H1 (cell line): Measurements from ENCODE around the gene ADAMTS17. TPM values are rescaled to one million over a fixed set of nuclear protein-coding genes. Genes with fewer than 3 reads are reported as not detected.

Experiments used
- BRCA1 ChIP-seq: IDR thresholded peaks from 2 replicates; pipeline ENCODE4 v1.6.1; 2012; ENCODE audit warnings: low read depth, low read length, improper control_type of control experiment
- PHF8 ChIP-seq: fragments of 200-600 bp; sonication (generic); conservative IDR thresholded peaks from 2 replicates; pipeline ENCODE4 v1.7.1; 2012; ENCODE audit warnings: low read depth, mild to moderate bottlenecking, inconsistent platforms, low read length, moderate library complexity
- RBBP5 ChIP-seq: IDR thresholded peaks from 2 replicates; pipeline ENCODE4 v1.7.1; 2012; ENCODE audit warnings: low read depth, mild to moderate bottlenecking, inconsistent platforms, low read length, moderate library complexity, borderline replicate concordance
- SRF ChIP-seq: IDR thresholded peaks from 2 replicates; pipeline ENCODE4 v1.6.1; 2011; ENCODE audit warnings: mild to moderate bottlenecking, low read depth, low read length, moderate library complexity
- TAF1 ChIP-seq: IDR thresholded peaks from 2 replicates; pipeline ENCODE4 v1.6.1; 2011; ENCODE audit warnings: mild to moderate bottlenecking, low read depth, low read length
- polyA plus RNA-seq, 7 experiments: library from polyadenylated mRNA; depleted of rRNA in 3 of 7; stranded (reverse) in 5 of 7; unstranded in 2 of 7; fragments of >200 nt in 5 of 7; fragments of 200-250 nt in 2 of 7; gene quantifications; 1 replicate in 5 of 7; 2 replicates in 1 of 7; 4 replicates in 1 of 7; pipeline versions ENCODE4 v1.2.1 to v1.2.3, GENCODE V29; 2011 to 2013; ENCODE audit warnings: missing spikeins in 2 of 7, mixed read lengths in 2 of 7
- total RNA-seq: library from RNA; stranded (reverse); fragmentation: NEBNext Ultra II Directional; extraction: Animal tissue kit (Norgen Biotek cat#: 25700); gene quantifications from 2 replicates; pipeline ENCODE4 v1.2.1, GENCODE V29; 2021

The ADAMTS17 gene
- total and polyA plus RNA-seq, 2 of the 8 experiments (the other 6 are each of a cell fraction or from before 2014, with no cell fraction given) = 0.51 to 1.7 TPM

- no peak for TF ChIP-seq TAF1
- TF ChIP-seq PHF8 = no peak
- TF ChIP-seq SRF = no peak
- no peak for TF ChIP-seq RBBP5
- no peak for TF ChIP-seq BRCA1
- TF ChIP-seq, all 59 proteins: peak for 0
Measured at GRCh38 chr15:100022806-100023205, 319.0 kb downstream of the ADAMTS17 start (continued).
